WERI-Rb-1 (cell line): ENCODE results near the gene TAPBP.

Experiments used
- DNase-seq: peaks from one replicate; pipeline ENCODE4 v3.0.0-alpha.2; 2020
- H3K27ac ChIP-seq: fragments of 250-450 bp; sonication (Bioruptor Pico); 2 replicates; pipeline ENCODE4 v1.5.1; 2020; ENCODE audit warnings: mild to moderate bottlenecking, moderate library complexity
- H3K27me3 ChIP-seq: fragments of 250-450 bp; sonication (Bioruptor Pico); 2 replicates; pipeline ENCODE4 v1.5.1; 2021; ENCODE audit warnings: mild to moderate bottlenecking, low read depth, moderate library complexity; ENCODE audit not compliant: insufficient read depth, severe bottlenecking
- H3K36me3 ChIP-seq: fragments of 250-450 bp; sonication (Bioruptor Pico); 2 replicates; pipeline ENCODE4 v1.5.1; 2020; ENCODE audit warnings: mild to moderate bottlenecking, moderate library complexity
- H3K4me3 ChIP-seq: 2 replicates; pipeline ENCODE4 v1.5.1; 2011; ENCODE audit warnings: low read depth, mild to moderate bottlenecking, control low read depth, low read length
- H3K9me3 ChIP-seq: fragments of 250-450 bp; sonication (Bioruptor Pico); 2 replicates; pipeline ENCODE4 v1.5.1; 2021; ENCODE audit warnings: mild to moderate bottlenecking, moderate library complexity; ENCODE audit not compliant: severe bottlenecking
- TF ChIP-seq, protein P1 (sequence below): IDR thresholded peaks from 2 replicates; pipeline ENCODE4 v1.5.1; 2011; ENCODE audit warnings: low read depth, mild to moderate bottlenecking, control low read depth, inconsistent platforms, low read length

TAPBP gene

DNA sequence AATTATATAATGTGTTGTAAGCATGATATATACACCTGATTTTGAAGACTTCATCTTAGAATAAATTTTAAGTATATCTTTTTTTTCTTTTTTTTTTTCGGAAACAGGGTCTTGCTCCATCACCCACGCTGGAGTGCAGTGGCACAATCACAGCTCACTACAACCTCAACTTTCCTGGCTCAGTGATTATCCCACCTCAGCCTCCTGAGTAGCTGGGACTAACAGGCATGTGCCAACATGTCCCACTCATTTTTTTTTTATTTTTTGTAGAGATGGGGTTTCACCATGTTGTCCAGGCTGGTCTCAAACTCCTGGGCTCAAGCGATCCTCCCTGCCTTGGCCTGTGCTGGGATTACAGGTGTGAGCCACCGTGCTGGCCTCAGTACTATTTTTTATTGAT is 59.3 kb downstream of the TAPBP start:
- Histone ChIP-seq H3K36me3 (peaks cover 27% of the 10 kb centered on the region), H3K9me3 (no peaks in the 10 kb centered on the region), H3K27me3 (no peaks in the 10 kb centered on the region), H3K4me3 (no peak overlapping the region), H3K27ac (peak overlapping the region; percentile 50)
- DNase-seq = peak; percentile 27
- TF ChIP-seq, protein P1, sequence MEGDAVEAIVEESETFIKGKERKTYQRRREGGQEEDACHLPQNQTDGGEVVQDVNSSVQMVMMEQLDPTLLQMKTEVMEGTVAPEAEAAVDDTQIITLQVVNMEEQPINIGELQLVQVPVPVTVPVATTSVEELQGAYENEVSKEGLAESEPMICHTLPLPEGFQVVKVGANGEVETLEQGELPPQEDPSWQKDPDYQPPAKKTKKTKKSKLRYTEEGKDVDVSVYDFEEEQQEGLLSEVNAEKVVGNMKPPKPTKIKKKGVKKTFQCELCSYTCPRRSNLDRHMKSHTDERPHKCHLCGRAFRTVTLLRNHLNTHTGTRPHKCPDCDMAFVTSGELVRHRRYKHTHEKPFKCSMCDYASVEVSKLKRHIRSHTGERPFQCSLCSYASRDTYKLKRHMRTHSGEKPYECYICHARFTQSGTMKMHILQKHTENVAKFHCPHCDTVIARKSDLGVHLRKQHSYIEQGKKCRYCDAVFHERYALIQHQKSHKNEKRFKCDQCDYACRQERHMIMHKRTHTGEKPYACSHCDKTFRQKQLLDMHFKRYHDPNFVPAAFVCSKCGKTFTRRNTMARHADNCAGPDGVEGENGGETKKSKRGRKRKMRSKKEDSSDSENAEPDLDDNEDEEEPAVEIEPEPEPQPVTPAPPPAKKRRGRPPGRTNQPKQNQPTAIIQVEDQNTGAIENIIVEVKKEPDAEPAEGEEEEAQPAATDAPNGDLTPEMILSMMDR = no peak

GRCh38 chr6:33252759-33253158 is 61.1 kb downstream of the TAPBP start:
- DNase-seq = no peak
- Histone ChIP-seq H3K27ac (no peak overlapping the region), H3K4me3 (no peak overlapping the region), H3K9me3 (no peaks in the 10 kb centered on the region), H3K27me3 (no peaks in the 10 kb centered on the region), H3K36me3 (peaks cover 26% of the 10 kb centered on the region)
- TF ChIP-seq, protein P1 = no peak

DNA sequence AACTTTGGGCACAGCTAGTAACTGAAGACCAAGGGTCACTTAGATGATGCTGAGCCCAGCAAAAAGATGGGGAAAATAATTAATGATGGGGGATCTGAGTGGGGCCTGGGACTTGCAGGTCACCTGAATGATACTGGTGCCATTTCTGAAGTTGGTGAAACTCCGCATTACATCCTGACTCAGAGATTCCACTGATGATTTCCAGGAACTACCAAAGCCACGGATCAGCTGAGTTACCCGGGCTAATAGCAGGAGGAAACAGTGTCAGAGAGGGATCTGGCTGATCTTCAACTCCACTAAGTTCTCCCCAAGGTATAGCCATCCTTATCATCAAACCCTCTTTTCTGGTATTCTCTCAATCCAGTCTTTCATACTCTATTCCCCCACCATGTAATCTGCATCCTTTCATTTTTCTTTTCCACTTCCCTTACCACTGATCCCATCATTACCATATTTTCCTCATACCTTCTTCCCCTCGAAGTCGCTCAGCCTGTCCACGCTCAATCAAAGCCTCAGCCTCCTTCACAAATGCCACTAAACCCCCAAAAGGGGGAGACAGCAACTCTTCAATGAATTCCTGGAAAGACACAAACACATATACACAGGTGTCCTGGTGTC is 62.4 kb downstream of the TAPBP start:
- DNase-seq = no peak
- Histone ChIP-seq H3K4me3 (no peak overlapping the region), H3K27me3 (no peaks in the 10 kb centered on the region), H3K9me3 (no peaks in the 10 kb centered on the region), H3K36me3 (peaks cover 17% of the 10 kb centered on the region), H3K27ac (no peak overlapping the region)
- TF ChIP-seq, protein P1 = no peak

DNA sequence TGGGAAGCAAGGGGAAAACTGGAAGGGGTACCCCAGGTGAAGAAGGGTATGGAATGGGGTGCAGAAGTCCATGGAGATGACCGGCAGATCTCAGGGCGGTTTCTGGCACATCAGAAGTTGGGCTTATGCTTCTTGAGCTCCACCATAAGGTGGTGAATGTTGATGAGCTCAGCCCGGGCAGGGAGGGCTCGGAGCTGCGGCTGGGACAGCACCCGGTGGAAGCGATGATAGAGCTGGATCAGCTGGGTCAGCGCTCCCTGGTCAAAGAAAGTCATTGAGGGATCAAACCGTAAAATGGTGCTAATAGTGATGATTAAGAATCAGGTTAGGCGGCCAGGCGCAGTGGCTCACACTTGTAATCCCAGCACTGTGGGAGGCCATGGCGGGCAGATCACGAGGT is 63.1 kb downstream of the TAPBP start:
- no peak for DNase-seq
- Histone ChIP-seq H3K4me3 (no peak overlapping the region), H3K9me3 (no peaks in the 10 kb centered on the region), H3K27ac (no peak overlapping the region), H3K36me3 (peaks cover 14% of the 10 kb centered on the region), H3K27me3 (no peaks in the 10 kb centered on the region)
- TF ChIP-seq, protein P1 = no peak

DNA sequence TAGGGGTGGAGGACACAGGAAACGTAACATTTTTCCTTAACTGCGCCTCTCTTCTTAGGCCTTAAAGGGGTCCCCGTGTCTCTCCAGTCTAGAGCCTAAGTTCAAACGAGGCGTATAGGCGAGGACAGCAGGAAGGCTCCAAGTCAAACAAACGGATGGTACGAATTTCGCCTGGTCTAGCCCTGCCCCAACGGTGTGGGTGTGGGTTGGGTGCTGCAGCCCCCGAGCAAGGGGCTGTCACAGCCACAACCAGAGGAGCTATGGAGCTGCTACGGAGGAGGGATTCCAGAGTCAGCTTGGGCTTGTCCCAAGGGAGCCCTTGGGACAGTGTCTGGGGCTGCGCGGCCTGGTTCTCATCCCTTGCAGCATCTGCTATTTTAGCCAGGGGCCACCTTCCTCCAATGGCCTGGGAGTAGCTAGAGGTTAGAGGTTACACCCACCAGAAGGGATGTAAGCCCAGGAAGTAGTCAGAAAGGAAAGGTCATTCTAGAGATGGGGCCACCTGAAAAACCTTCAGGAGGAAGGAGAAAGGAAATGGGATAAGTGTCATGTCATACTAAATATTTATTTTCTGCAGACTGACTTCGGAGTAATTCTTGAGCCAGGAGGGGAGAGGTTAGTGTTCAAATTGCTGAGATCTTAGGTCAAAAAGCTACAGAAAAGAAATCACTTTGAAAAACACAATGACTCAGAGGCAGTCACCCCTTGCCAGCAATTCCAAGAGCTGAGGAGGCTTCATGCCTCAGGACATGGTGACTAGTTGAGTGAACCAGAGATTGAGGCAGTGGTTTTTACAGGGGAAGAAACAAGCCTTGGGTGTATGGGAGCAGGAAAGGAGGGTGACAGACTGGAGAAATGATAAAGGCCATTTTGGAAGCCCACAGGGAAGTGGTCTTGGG is 63.9 kb downstream of the TAPBP start:
- Histone ChIP-seq H3K27me3 (no peaks in the 10 kb centered on the region), H3K36me3 (peaks cover 13% of the 10 kb centered on the region), H3K9me3 (no peaks in the 10 kb centered on the region), H3K27ac (peak overlapping the region; percentile 69), H3K4me3 (peak overlapping the region; percentile 78)
- TF ChIP-seq, protein P1 = no peak
- peak; percentile 34 for DNase-seq
